Mesothelial cell of epicardium (in vitro differentiated cells): ENCODE results near the gene RBM38. TPM values are rescaled to one million over a fixed set of nuclear protein-coding genes. Genes with fewer than 3 reads are reported as not detected.

ENCODE experiments used
- total RNA-seq: library from RNA; stranded (reverse); gene quantifications from 3 replicates; pipeline ENCODE4 v1.2.1, GENCODE V29; 2021

Gene RBM38
- total RNA-seq, 1 donor from 2014 or later: 25.6 TPM

Other genes with a start within 250 kb of the RBM38 start
- gene BMP7, start 124.8 kb upstream of the RBM38 start, total RNA-seq: 22.2 to 23.8 TPM (median 23.0 TPM) in 3 replicates
- gene SPO11, start 61.6 kb upstream of the RBM38 start, total RNA-seq: not detected in 3 replicates
- 44.3 to 45.2 TPM (median 44.4 TPM) in 3 replicates for gene RAE1, start 40.1 kb upstream of the RBM38 start, total RNA-seq
- 0.23 to 0.33 TPM (median 0.27 TPM) in 3 replicates for gene CTCFL, start 133.7 kb downstream of the RBM38 start, total RNA-seq
- gene PCK1, start 169.7 kb downstream of the RBM38 start, total RNA-seq: not detected in 3 replicates
- gene ZBP1, start 229.0 kb downstream of the RBM38 start, total RNA-seq: not detected in 3 replicates